IMR-90 (cell line): ENCODE measurements around the gene NME7.

Experiments
- MAFK ChIP-seq: IDR thresholded peaks from 2 replicates; pipeline ENCODE4 v1.6.1; 2012; ENCODE audit warnings: low read depth, low read length, improper control_type of control experiment
- RAD21 ChIP-seq: IDR thresholded peaks from 2 replicates; pipeline ENCODE4 v1.6.1; 2012; ENCODE audit warnings: low read length, improper control_type of control experiment

- TF ChIP-seq MAFK (no peak), RAD21 (peak; percentile 90)
Observed at GRCh38 chr1:169348383-169349036, 19.1 kb downstream of the NME7 start.
